Neural crest cell (in vitro differentiated cells): ENCODE results near the gene CPXM2. TPM values are rescaled to one million over a fixed set of nuclear protein-coding genes. Genes with fewer than 3 reads are reported as not detected.

Experiments used
- DNase-seq: peaks from one replicate; pipeline ENCODE4 v3.0.0; 2021; ENCODE audit warnings: low read depth, mixed read lengths, low spot score
- H3K27ac Mint-ChIP-seq: one replicate; pipeline ENCODE4 v1.8.0; 2021; ENCODE audit warnings: mild to moderate bottlenecking, mixed read lengths; ENCODE audit not compliant: unreplicated experiment
- H3K27me3 Mint-ChIP-seq: 2 replicates; pipeline ENCODE4 v1.8.0; 2021; ENCODE audit warnings: low read depth, mild to moderate bottlenecking, mixed read lengths
- H3K36me3 Mint-ChIP-seq: 2 replicates; pipeline ENCODE4 v1.8.0; 2021; ENCODE audit warnings: low read depth, mild to moderate bottlenecking, mixed read lengths
- H3K4me1 Mint-ChIP-seq: 2 replicates; pipeline ENCODE4 v1.8.0; 2021; ENCODE audit warnings: mixed read lengths
- H3K4me3 Mint-ChIP-seq: one replicate; pipeline ENCODE4 v1.8.0; 2021; ENCODE audit warnings: mild to moderate bottlenecking, mixed read lengths
- H3K9me3 Mint-ChIP-seq: 2 replicates; pipeline ENCODE4 v1.8.0; 2021; ENCODE audit warnings: mixed read lengths
- CTCF ChIP-seq: fragments of 200-600 bp; sonication (generic); conservative IDR thresholded peaks from 2 replicates; pipeline ENCODE4 v1.5.0; 2021; ENCODE audit warnings: antibody characterized with exemption, mild to moderate bottlenecking
- total RNA-seq: library from RNA; stranded (reverse); gene quantifications from 2 replicates; pipeline ENCODE4 v1.2.1, GENCODE V29; 2021

CPXM2 gene
- total RNA-seq, 1 donor from 2014 or later, result not detected

DNA sequence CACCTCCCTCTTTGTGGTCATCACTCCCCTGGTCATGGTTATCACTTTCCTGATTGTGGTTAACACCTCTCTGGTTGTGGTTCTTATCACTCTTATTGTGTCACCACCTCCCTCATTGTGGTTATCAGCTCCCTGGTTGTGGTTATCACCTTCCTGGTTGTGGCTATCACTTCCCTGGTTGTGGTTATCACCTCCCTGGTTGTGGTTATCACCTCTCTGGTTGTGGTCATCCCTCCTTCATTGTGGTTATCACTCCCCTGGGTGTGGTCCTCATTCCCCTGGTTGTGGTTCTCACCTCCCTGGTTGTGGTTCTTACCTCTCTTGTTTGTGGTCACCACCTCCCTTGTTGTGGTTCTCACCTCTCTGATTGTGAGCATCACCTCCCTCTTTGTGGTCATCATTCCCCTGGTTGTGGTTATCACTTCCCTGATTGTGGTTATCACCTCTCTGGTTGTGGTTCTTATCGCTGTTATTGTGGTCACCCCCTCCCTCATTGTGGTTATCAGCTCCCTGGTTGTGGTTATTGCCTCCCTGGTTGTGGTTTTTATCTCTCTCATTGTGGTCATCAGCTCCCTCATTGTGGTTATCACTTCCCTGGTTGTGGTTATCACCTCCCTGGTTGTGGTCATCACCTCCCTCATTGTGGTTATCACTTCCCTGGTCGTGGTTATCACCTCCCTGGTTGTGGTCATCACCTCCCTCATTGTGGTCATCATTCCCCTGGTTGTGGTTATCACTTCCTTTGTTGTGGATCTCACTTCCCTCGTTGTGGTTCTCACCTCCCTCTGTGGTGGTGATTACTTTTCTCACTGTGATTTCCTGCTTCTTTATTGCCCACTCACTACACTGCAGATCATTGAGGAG, 118.7 kb downstream of the CPXM2 start:
- no peaks in the 10 kb centered on the region for H3K36me3 Mint-ChIP-seq

GRCh38 chr10:123771877-123772644, 119.5 kb downstream of the CPXM2 start:
- TF ChIP-seq CTCF, result no peak
- Mint-ChIP-seq H3K9me3 (peaks cover 3% of the 10 kb centered on the region), H3K4me1 (peaks cover 14% of the 10 kb centered on the region), H3K27ac (no peak overlapping the region), H3K27me3 (peaks cover 14% of the 10 kb centered on the region), H3K36me3 (no peaks in the 10 kb centered on the region), H3K4me3 (no peak overlapping the region)
- no peak for DNase-seq

More for the DNA sequence above, 118.7 kb downstream of the CPXM2 start:
- peaks cover 22% of the 10 kb centered on the region for H3K27me3 Mint-ChIP-seq
- peaks cover 3% of the 10 kb centered on the region for H3K9me3 Mint-ChIP-seq
- no peak for DNase-seq
- peaks cover 14% of the 10 kb centered on the region for H3K4me1 Mint-ChIP-seq
- TF ChIP-seq CTCF, result no peak
- H3K4me3 Mint-ChIP-seq, result no peak overlapping the region
- H3K27ac Mint-ChIP-seq, result no peak overlapping the region

DNA sequence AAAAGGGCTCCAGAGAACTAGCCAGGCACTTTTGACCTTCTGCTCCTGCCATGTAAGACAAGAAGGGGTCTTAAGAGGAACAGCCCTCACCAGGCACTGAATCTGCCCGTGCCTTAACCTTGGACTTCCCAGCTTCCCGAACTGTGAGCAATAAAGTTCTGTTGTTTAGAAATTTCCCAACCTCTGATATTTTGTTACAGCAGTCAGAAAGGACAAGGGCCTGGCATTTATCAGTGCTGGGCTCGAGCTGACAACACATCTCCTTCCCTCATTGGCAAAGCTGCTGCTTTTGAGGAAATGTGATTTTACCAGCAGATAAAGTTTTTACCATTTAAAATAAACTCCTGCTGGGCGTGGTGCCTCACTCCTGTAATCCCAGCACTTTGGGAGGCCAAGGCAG, 122.0 kb downstream of the CPXM2 start:
- H3K4me3 Mint-ChIP-seq, result no peak overlapping the region
- peaks cover 27% of the 10 kb centered on the region for H3K27me3 Mint-ChIP-seq

GRCh38 chr10:123766761-123767160, 124.8 kb downstream of the CPXM2 start:
- Mint-ChIP-seq H3K36me3 (no peaks in the 10 kb centered on the region), H3K4me3 (no peak overlapping the region), H3K4me1 (no peaks in the 10 kb centered on the region), H3K27ac (no peak overlapping the region), H3K27me3 (peaks cover 39% of the 10 kb centered on the region), H3K9me3 (no peaks in the 10 kb centered on the region)
- TF ChIP-seq CTCF, result no peak
- no peak for DNase-seq

More for the DNA sequence above, 122.0 kb downstream of the CPXM2 start:
- no peak for DNase-seq
- H3K9me3 Mint-ChIP-seq, result peaks cover 3% of the 10 kb centered on the region
- no peaks in the 10 kb centered on the region for H3K36me3 Mint-ChIP-seq
- H3K4me1 Mint-ChIP-seq, result peaks cover 10% of the 10 kb centered on the region
- TF ChIP-seq CTCF, result no peak
- no peak overlapping the region for H3K27ac Mint-ChIP-seq

DNA sequence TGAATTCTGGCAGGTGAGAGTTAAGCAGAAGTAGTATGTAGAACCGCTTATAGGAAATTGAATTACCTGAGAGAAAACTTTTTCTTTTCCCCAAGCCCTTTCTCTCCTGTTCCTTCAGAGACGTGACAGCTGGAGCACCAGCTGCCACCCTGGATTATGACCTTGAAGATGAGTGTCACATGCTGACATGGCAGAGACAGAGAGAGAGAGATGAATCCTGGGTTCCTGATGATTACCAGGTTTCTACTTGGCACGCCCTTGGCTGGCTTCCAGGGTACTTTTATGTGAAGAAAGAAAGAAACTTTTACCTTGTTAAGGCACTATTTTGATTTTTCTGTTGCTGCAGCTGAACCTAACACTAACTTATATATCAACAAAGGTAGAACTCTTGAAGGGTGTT, 125.6 kb downstream of the CPXM2 start:
- Mint-ChIP-seq H3K27ac (no peak overlapping the region), H3K4me1 (no peaks in the 10 kb centered on the region), H3K36me3 (no peaks in the 10 kb centered on the region), H3K27me3 (peaks cover 35% of the 10 kb centered on the region), H3K9me3 (no peaks in the 10 kb centered on the region), H3K4me3 (no peak overlapping the region)
- no peak for DNase-seq
- no peak for TF ChIP-seq CTCF
